Endodermal cell (in vitro differentiated cells): ENCODE measurements around the gene PDILT. TPM values are rescaled to one million over a fixed set of nuclear protein-coding genes. Genes with fewer than 3 reads are reported as not detected.

Source experiments
- DNase-seq: peaks from one replicate; pipeline ENCODE4 v3.0.0-alpha.2; 2017
- H3K27ac ChIP-seq: 2 replicates; pipeline ENCODE4 v1.5.1; 2013; ENCODE audit warnings: mild to moderate bottlenecking, low read depth, low read length, moderate library complexity
- H3K27me3 ChIP-seq: 2 replicates; pipeline ENCODE4 v1.6.1; 2013; ENCODE audit warnings: mild to moderate bottlenecking, low read length, moderate library complexity; ENCODE audit not compliant: insufficient read depth, control insufficient read depth, poor library complexity, severe bottlenecking
- H3K36me3 ChIP-seq: 2 replicates; pipeline ENCODE4 v1.7.0; 2013; ENCODE audit warnings: mild to moderate bottlenecking, low read length, moderate library complexity; ENCODE audit not compliant: control insufficient read depth, insufficient read depth
- H3K4me1 ChIP-seq: one replicate; pipeline ENCODE4 v1.7.0; 2013; ENCODE audit warnings: low read length; ENCODE audit not compliant: control insufficient read depth, insufficient read depth
- H3K4me3 ChIP-seq: 2 replicates; pipeline ENCODE4 v1.5.1; 2013; ENCODE audit warnings: mild to moderate bottlenecking, low read length, moderate library complexity
- H3K9ac ChIP-seq: 2 replicates; pipeline ENCODE4 v1.6.1; 2013; ENCODE audit warnings: mild to moderate bottlenecking, low read length, moderate library complexity; ENCODE audit not compliant: poor library complexity, severe bottlenecking; ENCODE audit errors: extremely low read depth
- H3K9me3 ChIP-seq: 2 replicates; pipeline ENCODE4 v1.6.1; 2013; ENCODE audit warnings: mild to moderate bottlenecking, low read length, moderate library complexity; ENCODE audit not compliant: control insufficient read depth
- H3K27ac Mint-ChIP-seq: 2 replicates; pipeline ENCODE4 v1.8.0; 2020; ENCODE audit warnings: mixed read lengths
- H3K27me3 Mint-ChIP-seq: 2 replicates; pipeline ENCODE4 v1.8.0; 2021; ENCODE audit warnings: mild to moderate bottlenecking, mixed read lengths; ENCODE audit not compliant: insufficient read depth
- H3K36me3 Mint-ChIP-seq: 2 replicates; pipeline ENCODE4 v1.8.0; 2020; ENCODE audit warnings: low read depth, mixed read lengths
- H3K4me1 Mint-ChIP-seq: 2 replicates; pipeline ENCODE4 v1.8.0; 2020; ENCODE audit warnings: mixed read lengths
- H3K4me3 Mint-ChIP-seq: 2 replicates; pipeline ENCODE4 v1.8.0; 2020; ENCODE audit warnings: mild to moderate bottlenecking, moderate library complexity, mixed read lengths
- H3K9me3 Mint-ChIP-seq: 2 replicates; pipeline ENCODE4 v1.8.0; 2020; ENCODE audit warnings: mild to moderate bottlenecking, mixed read lengths
- CTCF ChIP-seq: fragments of 200-600 bp; sonication (generic); conservative IDR thresholded peaks from 2 replicates; pipeline ENCODE4 v1.5.0; 2021; ENCODE audit warnings: antibody characterized with exemption, mild to moderate bottlenecking
- whole genome bisulfite sequencing, 2 experiments: methylation state at CpG; one replicate each; pipeline versions ENCODE4 v1.1.5 to v1.1.7; 2013; ENCODE audit warnings: missing lambda C conversion rate in 2 of 2, mixed read lengths in 1 of 2; ENCODE audit not compliant: insufficient coverage in 1 of 2, insufficient read length in 1 of 2; 5-methylcytosine and 5-hydroxymethylcytosine counted together
- total RNA-seq, 2 donors: library from RNA; stranded (reverse); fragmentation: NEBNext Ultra II Directional in 1 of 2; extraction: Animal tissue kit (Norgen Biotek cat#: 25700) in 1 of 2; gene quantifications; 2 replicates in 1 of 2; 3 replicates in 1 of 2; pipeline ENCODE4 v1.2.1, GENCODE V29; 2021

Gene PDILT
- total RNA-seq, 2 donors from 2014 or later, result not detected

- 91 to 100% methylated on average over 1 to 2 of the region's 2 CpGs for WGBS, 2 experiments
- H3K9ac ChIP-seq, result no peak overlapping the region
- H3K4me1 Mint-ChIP-seq, result no peaks in the 10 kb centered on the region
- no peaks in the 10 kb centered on the region for H3K4me1 ChIP-seq
- H3K27ac ChIP-seq, result no peak overlapping the region
- no peak for DNase-seq
- H3K36me3 ChIP-seq, result no peaks in the 10 kb centered on the region
- H3K4me3 Mint-ChIP-seq, result no peak overlapping the region
- no peaks in the 10 kb centered on the region for H3K9me3 Mint-ChIP-seq
- no peaks in the 10 kb centered on the region for H3K9me3 ChIP-seq
- no peaks in the 10 kb centered on the region for H3K27me3 ChIP-seq
- H3K36me3 Mint-ChIP-seq, result no peaks in the 10 kb centered on the region
- TF ChIP-seq CTCF, result no peak
- H3K4me3 ChIP-seq, result no peak overlapping the region
- no peak overlapping the region for H3K27ac Mint-ChIP-seq
- H3K27me3 Mint-ChIP-seq, result no peaks in the 10 kb centered on the region
These were observed 3.5 kb downstream of the PDILT start for GRCh38 chr16:20401066-20401465.

GRCh38 chr16:20399185-20399584 lies 5.4 kb downstream of the PDILT start:
- Histone ChIP-seq H3K27me3 (no peaks in the 10 kb centered on the region), H3K36me3 (no peaks in the 10 kb centered on the region), H3K9me3 (no peaks in the 10 kb centered on the region), H3K27ac (no peak overlapping the region), H3K4me3 (no peak overlapping the region), H3K9ac (no peak overlapping the region), H3K4me1 (no peaks in the 10 kb centered on the region)
- no peak for TF ChIP-seq CTCF
- Mint-ChIP-seq H3K27ac (no peak overlapping the region), H3K4me3 (no peak overlapping the region), H3K36me3 (no peaks in the 10 kb centered on the region), H3K27me3 (no peaks in the 10 kb centered on the region), H3K9me3 (no peaks in the 10 kb centered on the region), H3K4me1 (no peaks in the 10 kb centered on the region)
- 77 to 80% methylated on average over 5 to 7 of the region's 7 CpGs for WGBS, 2 experiments
- DNase-seq, result no peak

GRCh38 chr16:20398603-20399002 lies 5.9 kb downstream of the PDILT start:
- Histone ChIP-seq H3K36me3 (no peaks in the 10 kb centered on the region), H3K4me3 (no peak overlapping the region), H3K4me1 (no peaks in the 10 kb centered on the region), H3K9ac (no peak overlapping the region), H3K9me3 (no peaks in the 10 kb centered on the region), H3K27ac (no peak overlapping the region), H3K27me3 (no peaks in the 10 kb centered on the region)
- 92% methylated on average over 3 of the region's 3 CpGs; no CpG with 5 or more reads in 1 of the 2 experiments for WGBS, 2 experiments
- no peaks in the 10 kb centered on the region for H3K36me3 Mint-ChIP-seq
- TF ChIP-seq CTCF, result no peak
- H3K27ac Mint-ChIP-seq, result no peak overlapping the region
- H3K4me3 Mint-ChIP-seq, result no peak overlapping the region
- H3K27me3 Mint-ChIP-seq, result no peaks in the 10 kb centered on the region
- DNase-seq, result no peak
- H3K4me1 Mint-ChIP-seq, result peaks cover 4% of the 10 kb centered on the region
- H3K9me3 Mint-ChIP-seq, result no peaks in the 10 kb centered on the region
